ENCODE data around the gene TP63. TPM values are rescaled to one million over a fixed set of nuclear protein-coding genes. Genes with fewer than 3 reads are reported as not detected.

TP63 gene
- total RNA-seq, 2 experiments from 2014 or later, result 0.34 to 0.53 TPM

DNA sequence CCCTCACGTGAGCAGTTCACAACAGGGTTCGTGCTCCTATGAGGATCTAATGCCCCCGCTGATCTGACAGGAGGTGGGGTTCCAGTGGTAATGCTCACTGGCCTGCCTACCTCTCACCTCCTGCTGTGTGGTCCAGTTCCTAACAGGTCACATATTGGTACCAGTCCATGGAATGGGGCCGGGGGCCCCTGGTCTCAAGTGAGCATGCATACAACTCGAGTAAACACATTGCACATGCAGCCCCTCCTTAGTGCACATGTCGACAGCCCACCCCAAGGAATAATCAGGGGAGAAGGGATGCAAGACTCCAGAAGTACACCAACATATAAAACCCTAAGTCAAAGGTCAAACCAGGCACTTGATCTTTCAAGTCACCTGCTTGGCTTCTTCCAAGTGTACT, 127.0 kb downstream of the TP63 start:
- POLR2A ChIA-PET, result no interaction called here
- CTCF ChIA-PET, result no interaction called here

DNA sequence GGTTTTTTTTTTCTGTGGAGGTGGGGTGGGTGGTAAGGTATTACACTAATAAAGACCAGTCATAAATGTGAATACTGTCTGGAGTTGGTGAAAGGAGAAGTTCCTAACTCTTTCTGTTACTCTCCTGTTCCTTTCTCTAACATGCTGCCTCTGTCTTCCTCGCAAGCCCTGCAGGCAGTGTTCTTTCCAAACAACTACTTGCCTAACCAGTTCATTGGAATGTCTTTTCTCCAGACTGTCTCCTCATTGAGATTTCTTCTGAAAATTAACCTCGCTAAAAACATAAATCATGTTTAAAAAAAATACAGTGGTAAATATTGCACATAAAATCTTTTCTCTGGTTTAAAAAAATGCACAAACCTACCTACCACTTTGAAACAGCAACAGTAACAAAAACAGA, 135.2 kb downstream of the TP63 start:
- ChIA-PET POLR2A (no interaction called here), CTCF (no interaction called here)

DNA sequence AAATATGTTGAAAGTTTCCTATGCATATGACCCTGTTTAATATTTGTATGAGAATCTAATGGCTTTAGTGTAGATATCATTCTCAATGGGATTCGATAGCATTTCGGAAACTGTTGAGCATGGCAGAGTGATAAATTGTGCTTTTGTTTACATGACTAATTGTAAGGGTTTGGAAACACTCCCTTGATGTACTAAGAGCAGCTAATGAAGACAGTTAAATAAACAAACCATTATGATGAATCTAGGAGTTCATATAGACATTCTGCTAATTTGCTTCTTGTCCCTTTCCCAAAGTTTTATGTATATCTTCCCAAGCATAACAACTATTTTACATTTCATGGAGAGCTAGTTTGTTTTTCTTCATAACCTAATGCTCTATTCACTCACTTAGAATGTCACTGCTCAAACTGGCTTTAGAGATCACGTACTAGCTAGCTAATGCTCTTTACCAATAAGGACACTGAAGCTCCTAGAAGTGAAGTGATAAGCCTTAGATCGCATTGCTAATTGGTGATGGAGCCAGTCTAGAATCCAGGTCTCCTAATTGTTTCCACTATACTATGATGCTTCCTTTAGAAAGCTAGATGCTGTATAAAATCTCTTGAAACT, 140.8 kb downstream of the TP63 start:
- ChIA-PET CTCF (no interaction called here), POLR2A (no interaction called here)

DNA sequence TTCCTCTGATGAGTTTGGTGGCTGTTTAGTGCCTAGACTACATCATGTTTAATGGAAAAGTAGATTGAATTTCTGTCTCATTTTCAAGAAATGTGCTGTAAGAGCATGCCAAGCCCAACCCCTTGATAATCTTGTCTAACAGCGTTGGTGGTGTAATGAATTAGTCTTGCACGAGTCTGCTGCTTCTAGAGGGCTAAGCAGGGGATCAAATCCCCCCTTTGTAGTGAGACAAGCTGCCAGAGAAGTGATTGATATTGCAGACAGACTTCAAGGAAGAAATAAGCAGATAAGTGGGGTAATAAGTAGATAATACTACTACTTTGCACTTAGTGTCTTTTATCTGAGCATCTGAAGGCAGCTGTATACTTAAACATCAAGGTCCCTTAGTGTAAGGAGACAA, 141.4 kb downstream of the TP63 start:
- ChIA-PET CTCF (no interaction called here), POLR2A (no interaction called here)

DNA sequence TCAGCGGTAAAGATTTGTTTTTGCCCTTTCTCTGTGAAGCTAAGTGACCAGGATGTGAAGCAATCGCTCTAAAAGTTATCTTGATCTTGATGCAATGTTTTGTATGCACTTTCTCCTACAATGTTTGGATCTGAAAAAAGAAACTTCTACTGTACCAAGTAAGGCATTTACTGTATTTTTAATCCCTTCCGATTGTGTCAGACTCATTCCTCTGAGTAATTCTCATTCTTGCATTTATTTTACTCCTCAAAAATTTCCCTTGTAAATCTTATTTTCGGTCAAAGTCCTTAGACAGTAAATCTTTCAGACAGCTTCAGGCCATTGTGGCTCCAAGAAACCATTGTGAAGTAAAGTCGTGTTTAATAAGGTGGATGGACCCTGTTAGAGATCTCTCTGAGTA, 141.9 kb downstream of the TP63 start:
- POLR2A ChIA-PET, result no interaction called here
- CTCF ChIA-PET, result no interaction called here

DNA sequence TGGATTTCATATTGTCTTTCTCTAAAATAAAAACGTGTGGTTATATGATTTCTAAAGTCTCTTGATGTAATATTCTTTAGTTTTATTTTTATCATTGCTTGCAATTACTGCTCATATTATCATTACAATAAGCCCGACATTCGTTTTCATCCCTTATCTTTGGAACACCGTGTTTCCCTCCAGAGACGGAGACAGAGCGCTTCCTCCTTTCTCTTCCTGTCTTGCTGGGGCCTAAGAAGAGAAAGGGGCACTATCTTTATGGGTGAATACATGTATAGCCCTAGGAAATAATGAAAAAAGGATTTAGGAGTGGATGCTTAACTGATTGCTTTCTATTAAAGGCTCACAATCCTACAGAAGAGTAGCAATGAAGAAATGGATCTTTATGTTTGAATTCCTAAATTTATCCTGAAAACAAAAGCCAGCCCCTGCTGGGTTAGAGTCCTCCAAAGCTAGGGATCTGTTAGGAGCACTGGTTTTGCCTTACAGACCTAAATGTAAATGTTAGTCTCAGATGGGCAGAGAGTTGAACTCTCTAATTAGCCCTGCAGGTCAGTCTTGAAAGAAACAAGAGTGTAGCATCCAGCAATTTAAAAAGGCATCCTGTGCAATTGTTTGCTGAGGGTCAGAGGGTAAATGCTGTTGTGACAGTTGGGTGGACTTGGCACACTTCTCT, 145.1 kb downstream of the TP63 start:
- ChIA-PET CTCF (no interaction called here), POLR2A (no interaction called here)

DNA sequence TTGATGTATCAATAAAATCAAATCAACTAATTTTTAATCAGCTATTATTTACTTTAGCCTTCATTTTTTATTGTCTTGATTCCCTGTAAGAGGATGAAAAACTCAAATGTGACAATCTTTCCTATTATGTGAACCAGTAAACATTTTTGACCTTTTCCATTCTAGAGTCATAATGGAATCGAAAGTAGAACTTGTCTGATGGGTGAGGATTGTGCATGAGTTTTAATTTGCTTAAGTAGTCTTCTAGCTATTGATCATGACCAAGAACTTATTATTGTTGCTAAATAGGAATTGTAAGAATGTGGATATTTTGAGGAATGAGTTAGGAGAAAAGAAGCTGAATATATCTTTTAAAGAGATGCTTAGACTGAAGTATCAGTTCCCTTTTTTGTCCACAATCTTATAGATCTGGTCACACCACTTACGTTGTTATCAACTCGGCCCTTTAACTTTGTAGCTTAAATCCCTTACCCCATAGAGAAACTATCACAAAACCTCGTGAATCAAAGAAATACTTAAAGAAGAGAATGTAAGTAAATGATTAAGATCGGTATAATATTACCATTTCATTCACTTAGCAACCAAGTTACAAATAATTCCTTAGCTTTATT, 147.3 kb downstream of the TP63 start:
- POLR2A ChIA-PET, result no interaction called here
- CTCF ChIA-PET, result no interaction called here

DNA sequence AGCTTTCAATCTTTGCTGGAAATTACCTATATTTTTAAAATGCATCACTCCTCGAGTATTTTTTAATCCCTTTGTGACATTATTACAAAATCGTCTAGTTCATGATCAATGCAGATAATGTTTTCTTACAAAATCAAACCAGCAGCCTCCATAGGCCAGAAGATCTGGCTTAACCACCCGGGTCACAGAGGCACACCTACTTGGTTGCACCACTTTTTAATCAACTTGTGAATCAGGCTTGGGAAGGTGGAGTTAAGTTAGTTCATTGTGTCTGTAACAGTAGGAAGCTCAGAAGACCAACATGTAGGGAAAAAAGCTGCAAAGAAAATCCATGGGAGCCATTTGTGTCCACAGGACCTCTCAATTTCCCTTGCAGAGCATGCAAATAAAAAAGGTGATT, 148.0 kb downstream of the TP63 start:
- ChIA-PET CTCF (no interaction called here), POLR2A (no interaction called here)

DNA sequence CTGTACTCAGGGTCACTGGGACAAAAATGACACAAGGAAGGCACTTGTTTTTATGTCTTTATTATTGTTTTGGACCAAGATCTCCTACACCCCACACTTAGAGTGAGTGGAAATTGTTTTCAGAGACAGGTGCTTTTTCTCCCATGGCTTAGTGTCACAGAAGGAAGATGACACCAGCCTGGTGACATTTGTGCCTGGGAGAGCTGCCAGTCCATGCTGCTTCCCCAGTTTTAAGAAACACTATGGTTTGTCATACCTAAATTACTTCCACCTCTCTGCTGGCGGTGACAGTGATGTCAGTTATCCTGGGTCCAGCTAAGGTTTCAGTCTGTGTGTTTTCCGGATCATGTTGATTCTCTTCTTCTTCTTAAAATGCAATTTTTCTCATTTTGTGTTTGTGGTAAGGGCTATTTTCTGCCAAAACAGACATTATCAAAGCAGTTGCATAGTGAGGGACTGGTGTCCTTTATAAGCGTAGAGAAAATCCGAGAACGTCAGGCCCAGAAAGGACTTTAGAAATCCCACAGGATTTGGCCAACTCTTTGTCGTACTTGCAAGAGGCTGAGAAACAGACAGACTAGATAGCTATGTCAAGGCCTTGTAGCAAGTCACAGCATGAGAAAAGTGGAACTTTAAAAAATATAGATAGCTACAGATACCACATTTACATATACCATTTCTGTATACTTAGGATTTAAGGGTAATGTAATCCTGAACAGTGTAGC, 149.5 kb downstream of the TP63 start:
- POLR2A ChIA-PET, result no interaction called here
- CTCF ChIA-PET, result no interaction called here

DNA sequence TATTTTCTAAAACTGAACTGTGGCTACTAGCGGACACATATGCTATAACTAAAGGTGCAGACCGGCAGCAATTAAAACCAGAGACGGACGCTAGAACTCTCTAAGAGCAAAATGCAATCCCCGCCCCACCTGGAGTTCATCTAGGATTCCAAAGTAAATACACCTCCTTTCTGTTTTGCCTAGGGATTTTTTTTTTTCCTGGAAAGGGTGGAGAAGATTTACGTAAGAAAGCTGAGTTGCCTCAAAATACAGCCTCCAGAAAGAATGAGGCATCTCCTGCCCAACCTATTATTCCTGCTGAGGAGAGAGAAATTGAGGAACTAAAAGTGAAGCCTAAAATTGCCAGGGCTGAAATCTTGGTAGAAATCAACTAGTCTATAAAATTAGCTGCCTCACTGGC, 150.2 kb downstream of the TP63 start:
- POLR2A ChIA-PET, result no interaction called here
- CTCF ChIA-PET, result no interaction called here

DNA sequence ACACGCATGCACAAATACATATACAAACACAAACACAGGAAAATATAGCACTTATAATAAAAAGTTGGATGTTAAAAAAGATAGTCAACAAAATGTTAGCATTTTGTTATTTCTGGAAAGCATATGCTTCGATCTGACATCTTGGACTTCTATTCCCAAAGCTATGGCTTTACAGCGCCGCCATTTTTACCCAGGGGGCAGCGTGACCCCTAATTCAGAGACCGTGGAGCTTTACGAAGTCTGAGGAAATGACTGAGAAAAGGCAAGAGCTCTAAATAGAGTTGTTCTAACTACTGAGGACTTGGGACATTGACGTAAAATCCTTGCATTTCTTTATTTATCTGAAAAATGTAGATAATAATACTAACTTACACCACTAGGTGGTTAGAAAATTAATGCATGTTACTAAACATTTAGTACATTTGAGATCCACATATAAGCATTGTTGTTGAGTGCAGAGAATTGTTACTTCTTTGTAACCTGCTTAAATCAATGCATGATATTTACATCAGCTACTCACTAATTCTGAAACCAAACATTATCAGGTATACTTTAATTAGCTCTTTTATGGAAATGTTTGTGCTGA, 155.4 kb downstream of the TP63 start:
- POLR2A ChIA-PET, result no interaction called here
- CTCF ChIA-PET, result no interaction called here

DNA sequence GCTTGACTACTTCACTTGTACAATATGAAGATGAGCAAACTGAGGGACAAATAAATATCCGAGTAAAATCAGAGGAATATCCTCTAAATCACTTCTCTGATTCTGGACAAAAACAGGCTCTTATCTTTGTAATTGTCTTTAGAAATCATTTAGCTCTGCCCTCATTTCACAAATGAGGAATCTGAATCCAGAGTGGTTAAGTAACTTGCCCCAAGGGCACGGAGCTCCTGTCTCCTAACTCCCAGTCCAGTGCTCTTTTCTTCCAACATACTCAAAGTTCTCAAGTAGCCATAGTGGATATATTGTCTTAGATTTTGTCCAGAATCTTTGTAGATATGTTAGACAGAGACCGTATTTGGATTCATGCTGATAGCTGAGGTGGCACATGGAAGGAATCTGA, 156.0 kb downstream of the TP63 start:
- ChIA-PET POLR2A (no interaction called here), CTCF (no interaction called here)

DNA sequence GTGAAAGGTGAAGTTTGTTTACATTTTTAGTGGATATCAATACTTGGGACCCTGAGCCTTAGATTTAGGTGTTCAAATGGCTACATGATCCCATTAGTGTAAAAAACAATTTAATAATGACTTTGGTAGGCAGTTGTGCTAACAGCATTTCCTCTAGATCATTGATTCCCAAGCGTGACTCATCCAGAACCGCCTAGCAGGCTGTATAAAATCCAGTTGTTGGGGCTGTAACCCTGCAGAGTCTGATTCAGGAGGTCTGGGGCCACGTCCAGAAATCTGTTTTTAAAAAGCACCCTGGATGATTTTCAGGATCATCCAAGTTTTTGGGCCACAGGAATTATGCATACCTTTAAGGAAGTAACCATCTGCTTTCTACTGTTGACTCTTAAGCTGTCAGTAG, 156.4 kb downstream of the TP63 start:
- CTCF ChIA-PET, result no interaction called here

DNA sequence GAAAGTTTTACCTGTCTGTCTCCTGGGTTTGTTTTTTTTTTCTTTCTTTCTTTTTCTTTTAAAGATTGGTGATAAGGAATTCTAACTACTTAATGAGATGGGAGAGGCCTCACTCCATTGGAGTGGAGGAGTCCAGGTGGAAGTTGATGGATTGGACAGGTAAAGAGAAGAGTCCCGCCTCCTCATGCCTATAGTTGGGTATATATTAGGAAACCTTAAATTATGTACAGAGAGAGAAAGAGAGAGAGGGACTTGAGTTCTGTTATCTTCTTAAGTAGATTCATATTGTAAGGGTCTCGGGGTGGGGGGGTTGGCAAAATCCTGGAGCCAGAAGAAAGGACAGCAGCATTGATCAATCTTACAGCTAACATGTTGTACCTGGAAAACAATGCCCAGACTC, 158.2 kb downstream of the TP63 start:
- POLR2A ChIA-PET, result no interaction called here
- CTCF ChIA-PET, result no interaction called here

More for the DNA sequence above, 156.4 kb downstream of the TP63 start:
- POLR2A ChIA-PET, result no interaction called here

DNA sequence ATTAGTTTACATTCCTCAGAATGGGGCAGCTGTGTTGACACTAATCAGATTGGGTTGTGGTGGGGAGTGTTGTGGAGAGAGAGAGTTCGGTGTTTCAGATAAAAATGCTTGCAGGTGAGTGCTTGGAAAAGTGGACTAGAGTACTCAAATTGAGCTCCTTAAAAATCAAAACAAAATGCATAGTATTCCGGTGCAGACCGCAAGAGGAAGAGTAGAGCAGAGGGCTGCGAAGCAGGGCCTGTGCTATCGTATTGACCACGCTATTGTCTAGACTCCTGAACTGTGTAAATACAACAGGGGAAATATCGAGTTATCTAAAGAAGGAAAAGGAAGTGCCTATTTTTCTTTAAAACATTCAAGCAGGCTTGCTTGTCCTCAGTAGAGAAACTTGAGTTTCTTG, 159.5 kb downstream of the TP63 start:
- ChIA-PET CTCF (no interaction called here), POLR2A (no interaction called here)

DNA sequence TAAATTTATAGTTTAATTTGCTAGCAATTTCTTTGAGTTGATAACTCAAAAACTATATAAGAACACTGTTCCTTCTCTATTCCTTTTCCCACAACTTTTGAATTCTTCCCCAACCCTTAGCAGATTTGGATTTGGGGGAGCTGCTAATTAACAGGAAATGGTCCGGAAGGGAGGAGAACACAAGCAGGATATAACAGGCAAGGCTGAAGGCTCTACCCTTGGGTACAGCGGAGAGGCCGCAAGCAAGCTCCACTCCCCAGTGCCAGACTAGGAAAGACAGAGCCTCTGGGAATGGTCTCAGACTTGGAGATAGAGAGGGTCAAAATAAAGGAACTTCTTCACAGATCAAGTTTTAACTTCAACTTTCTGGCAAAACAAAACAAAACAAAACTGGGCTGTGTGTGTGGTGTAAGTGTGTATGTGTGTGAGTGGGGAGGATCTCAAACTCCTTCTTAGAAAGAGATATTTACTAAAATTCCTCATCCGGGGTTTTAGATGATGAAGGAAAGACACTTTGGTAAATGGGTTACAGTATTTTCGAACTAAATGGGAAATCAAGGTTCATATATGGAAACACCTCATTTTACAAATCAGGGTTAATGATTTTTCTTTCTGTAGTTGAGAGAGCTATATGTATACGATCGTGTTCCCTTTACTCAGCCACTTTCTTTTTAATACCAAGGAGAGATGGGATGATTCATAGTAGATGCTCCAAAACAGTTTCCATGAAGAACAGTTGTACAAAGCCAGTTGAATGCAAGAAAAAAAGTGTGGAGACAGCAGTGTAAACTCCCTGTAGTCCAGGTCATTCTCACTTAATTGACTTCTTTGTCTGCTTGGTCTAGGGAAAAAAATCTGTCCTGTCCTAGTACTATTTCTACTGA, 161.1 kb downstream of the TP63 start:
- ChIA-PET POLR2A (no interaction called here), CTCF (no interaction called here)

DNA sequence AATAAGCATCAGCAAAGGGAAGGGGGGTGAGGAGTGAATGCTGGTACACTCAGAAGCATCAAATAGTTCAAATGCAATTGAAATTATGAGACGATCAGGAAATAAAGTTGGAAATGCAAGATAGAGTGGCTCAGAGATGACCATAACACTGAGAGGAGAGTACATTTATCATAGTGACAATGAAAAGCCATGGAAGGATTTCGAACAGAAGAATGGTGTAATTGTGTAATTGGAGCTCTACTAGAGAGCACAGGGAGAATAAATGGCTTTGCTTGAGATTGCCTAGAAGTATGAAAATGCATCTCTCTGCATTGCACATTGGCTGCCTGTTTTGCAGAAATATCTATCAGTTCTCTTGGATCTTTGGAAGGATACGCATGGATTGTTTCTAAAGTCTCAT, 163.3 kb downstream of the TP63 start:
- ChIA-PET POLR2A (no interaction called here), CTCF (no interaction called here)

DNA sequence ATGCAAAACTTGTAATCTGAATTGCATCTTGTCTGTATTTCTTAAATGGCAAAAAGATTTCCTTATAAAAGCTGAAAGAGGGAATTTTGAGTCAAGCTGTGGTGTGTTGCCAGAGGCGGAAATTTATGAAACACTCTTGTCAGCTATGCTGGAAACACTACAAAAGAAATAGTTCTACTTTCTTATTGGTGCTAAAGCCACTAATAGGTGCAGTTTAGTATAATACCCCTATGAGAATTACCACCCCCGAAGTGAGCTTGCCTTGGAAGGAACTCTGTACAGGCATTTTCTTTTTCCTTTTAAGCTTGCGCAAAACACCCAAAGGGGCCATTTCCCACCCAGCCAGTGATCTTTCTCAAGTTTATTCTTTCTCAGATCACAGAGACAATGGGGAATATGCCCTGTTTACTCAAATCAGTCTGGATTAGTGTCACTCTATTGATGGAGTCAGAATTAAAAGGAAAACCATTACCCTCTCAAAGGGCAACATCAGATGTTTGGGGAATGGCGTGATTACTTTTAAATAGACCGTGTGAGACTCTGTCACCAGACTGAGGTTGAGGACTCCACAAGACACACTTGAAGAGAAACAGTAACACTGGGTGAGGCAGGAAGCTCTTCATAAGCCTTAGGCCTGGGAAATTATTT, 166.0 kb downstream of the TP63 start:
- POLR2A ChIA-PET, result no interaction called here
- CTCF ChIA-PET, result interaction anchor here (0.7 kb wide), 1 partner anchor 401 kb away, joined by 3 read pairs; no protein-coding TSS in a partner anchor

DNA sequence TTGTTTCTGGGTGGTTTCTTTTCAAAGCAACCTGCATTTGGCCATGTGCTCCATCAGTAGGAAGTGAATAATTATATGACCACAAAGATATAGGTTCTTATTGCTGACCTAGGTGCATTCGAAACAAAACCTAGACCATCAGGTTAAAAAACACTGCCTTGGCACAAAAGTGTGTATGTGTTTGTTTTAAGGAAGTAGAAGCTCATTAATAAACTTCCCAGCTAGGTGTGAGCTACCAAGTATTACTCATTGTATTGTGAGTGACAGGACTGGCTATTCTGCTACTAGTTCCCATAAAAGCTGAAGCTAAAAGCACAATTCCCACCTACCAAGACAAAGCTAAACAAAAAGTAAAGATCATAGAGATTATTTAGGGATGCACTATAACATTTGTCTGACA, 168.2 kb downstream of the TP63 start:
- CTCF ChIA-PET, result interaction anchor here (0.6 kb wide), 1 partner anchor 122 kb away, joined by 3 read pairs; no protein-coding TSS in a partner anchor

DNA sequence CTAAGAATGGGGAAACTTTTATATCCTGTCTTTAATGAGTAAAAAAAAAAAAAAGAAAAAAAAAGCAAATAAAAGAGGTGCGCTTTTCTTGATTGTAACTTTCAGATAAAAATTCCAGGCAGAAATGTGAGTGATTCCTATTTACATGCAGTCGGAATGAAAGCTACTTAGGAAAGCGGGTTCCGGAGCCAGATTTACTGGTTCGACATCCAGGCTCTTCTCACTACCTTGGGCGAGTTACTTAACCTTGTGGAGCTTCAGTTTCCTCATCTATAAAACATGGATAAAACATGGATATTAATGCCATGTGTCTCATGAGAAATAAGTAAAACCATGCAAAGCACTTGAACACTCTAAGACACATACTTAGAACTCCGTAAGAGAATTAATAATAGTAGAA, 169.2 kb downstream of the TP63 start:
- POLR2A ChIA-PET, result no interaction called here
- CTCF ChIA-PET, result no interaction called here

More for the DNA sequence above, 168.2 kb downstream of the TP63 start:
- POLR2A ChIA-PET, result no interaction called here
